Measurements from ENCODE around the gene GNAT1.
A peak's percentile ranks its signal among the peaks of the same experiment; 100 is the strongest.
"Not testable (repeated sequence)": the region's sequence is repeated elsewhere in the genome, so short reads cannot be mapped to it uniquely, and the experiment has no call there.

The GNAT1 gene

GRCh38 chr3:50237754-50238548 is 46.5 kb downstream of the GNAT1 start:
- H3K27ac ChIP-seq (ENCODE audit: low read depth in 2 of 2, low read length in 2 of 2): peak overlapping the region; percentile 78 to 91
- H3K9ac ChIP-seq (ENCODE audit: low read depth in 1 of 2, low read length in 2 of 2): peak overlapping the region; percentile 74 to 94
- no peaks in the 10 kb centered on the region for H3K27me3 ChIP-seq (ENCODE audit: control insufficient read depth in 2 of 2, insufficient read depth in 2 of 2, low read length in 2 of 2)
- peaks cover 57 to 59% of the 10 kb centered on the region in 2 donors for H3K4me1 ChIP-seq (ENCODE audit: control insufficient read depth in 2 of 2, insufficient read depth in 2 of 2, low read length in 2 of 2)
- H3K4me3 ChIP-seq (ENCODE audit: low read length in 2 of 2): peak overlapping the region; percentile 78 to 88
- H3K9me3 ChIP-seq (ENCODE audit: control insufficient read depth in 2 of 2, low read length in 2 of 2): no peaks in the 10 kb centered on the region
- peaks cover 0 to 3% of the 10 kb centered on the region in 2 donors for H3K36me3 ChIP-seq (ENCODE audit: control insufficient read depth in 2 of 2, insufficient read depth in 2 of 2, low read length in 2 of 2)

- Histone ChIP-seq H3K27ac (ENCODE audit: low read depth in 2 of 2, low read length in 2 of 2) (peak overlapping the region; percentile 78 to 91), H3K4me3 (ENCODE audit: low read length in 2 of 2) (peak overlapping the region; percentile 78 to 88), H3K4me1 (ENCODE audit: control insufficient read depth in 2 of 2, insufficient read depth in 2 of 2, low read length in 2 of 2) (peaks cover 63 to 65% of the 10 kb centered on the region in 2 donors), H3K9me3 (ENCODE audit: control insufficient read depth in 2 of 2, low read length in 2 of 2) (no peaks in the 10 kb centered on the region), H3K9ac (ENCODE audit: low read depth in 1 of 2, low read length in 2 of 2) (peak overlapping the region; percentile 25 to 56), H3K36me3 (ENCODE audit: control insufficient read depth in 2 of 2, insufficient read depth in 2 of 2, low read length in 2 of 2) (peaks cover 0 to 3% of the 10 kb centered on the region in 2 donors), H3K27me3 (ENCODE audit: control insufficient read depth in 2 of 2, insufficient read depth in 2 of 2, low read length in 2 of 2) (no peaks in the 10 kb centered on the region)
Observed at GRCh38 chr3:50238549-50239026, 47.2 kb downstream of the GNAT1 start.

GRCh38 chr3:50239649-50240048 is 48.2 kb downstream of the GNAT1 start:
- H3K9ac ChIP-seq (ENCODE audit: low read depth in 1 of 2, low read length in 2 of 2): no peak overlapping the region
- peaks cover 0 to 6% of the 10 kb centered on the region in 2 donors for H3K36me3 ChIP-seq (ENCODE audit: control insufficient read depth in 2 of 2, insufficient read depth in 2 of 2, low read length in 2 of 2)
- H3K27ac ChIP-seq (ENCODE audit: low read depth in 2 of 2, low read length in 2 of 2): peak overlapping the region in 1 of 2 donors; percentile 9
- peaks cover 65 to 71% of the 10 kb centered on the region in 2 donors for H3K4me1 ChIP-seq (ENCODE audit: control insufficient read depth in 2 of 2, insufficient read depth in 2 of 2, low read length in 2 of 2)
- no peak overlapping the region for H3K4me3 ChIP-seq (ENCODE audit: low read length in 2 of 2)
- no peaks in the 10 kb centered on the region for H3K27me3 ChIP-seq (ENCODE audit: control insufficient read depth in 2 of 2, insufficient read depth in 2 of 2, low read length in 2 of 2)
- H3K9me3 ChIP-seq (ENCODE audit: control insufficient read depth in 2 of 2, low read length in 2 of 2): no peaks in the 10 kb centered on the region

- H3K9me3 ChIP-seq (ENCODE audit: control insufficient read depth in 2 of 2, low read length in 2 of 2): no peaks in the 10 kb centered on the region
- no peaks in the 10 kb centered on the region for H3K27me3 ChIP-seq (ENCODE audit: control insufficient read depth in 2 of 2, insufficient read depth in 2 of 2, low read length in 2 of 2)
- peak overlapping the region in 1 of 2 donors; percentile 26 for H3K9ac ChIP-seq (ENCODE audit: low read depth in 1 of 2, low read length in 2 of 2)
- peaks cover 0 to 6% of the 10 kb centered on the region in 2 donors for H3K36me3 ChIP-seq (ENCODE audit: control insufficient read depth in 2 of 2, insufficient read depth in 2 of 2, low read length in 2 of 2)
- peaks cover 71 to 72% of the 10 kb centered on the region in 2 donors for H3K4me1 ChIP-seq (ENCODE audit: control insufficient read depth in 2 of 2, insufficient read depth in 2 of 2, low read length in 2 of 2)
- no peak overlapping the region for H3K4me3 ChIP-seq (ENCODE audit: low read length in 2 of 2)
- peak overlapping the region in 1 of 2 donors; percentile 79 for H3K27ac ChIP-seq (ENCODE audit: low read depth in 2 of 2, low read length in 2 of 2)
Observed at GRCh38 chr3:50241163-50241562, 49.8 kb downstream of the GNAT1 start.

- H3K36me3 ChIP-seq (ENCODE audit: control insufficient read depth in 2 of 2, insufficient read depth in 2 of 2, low read length in 2 of 2): peaks cover 0 to 6% of the 10 kb centered on the region in 2 donors
- H3K9ac ChIP-seq (ENCODE audit: low read depth in 1 of 2, low read length in 2 of 2): peak overlapping the region in 1 of 2 donors; percentile 26
Observed at GRCh38 chr3:50241713-50242380, 50.4 kb downstream of the GNAT1 start.

GRCh38 chr3:50242381-50242770 is 51.0 kb downstream of the GNAT1 start:
- Histone ChIP-seq H3K36me3 (ENCODE audit: control insufficient read depth in 2 of 2, insufficient read depth in 2 of 2, low read length in 2 of 2) (peaks cover 0 to 9% of the 10 kb centered on the region in 2 donors), H3K27ac (ENCODE audit: low read depth in 2 of 2, low read length in 2 of 2) (peak overlapping the region; percentile 63 to 79), H3K9me3 (ENCODE audit: control insufficient read depth in 2 of 2, low read length in 2 of 2) (no peaks in the 10 kb centered on the region), H3K4me1 (ENCODE audit: control insufficient read depth in 2 of 2, insufficient read depth in 2 of 2, low read length in 2 of 2) (peaks cover 72 to 76% of the 10 kb centered on the region in 2 donors), H3K27me3 (ENCODE audit: control insufficient read depth in 2 of 2, insufficient read depth in 2 of 2, low read length in 2 of 2) (no peaks in the 10 kb centered on the region), H3K9ac (ENCODE audit: low read depth in 1 of 2, low read length in 2 of 2) (peak overlapping the region in 1 of 2 donors; percentile 9), H3K4me3 (ENCODE audit: low read length in 2 of 2) (no peak overlapping the region)

More at GRCh38 chr3:50241713-50242380, 50.4 kb downstream of the GNAT1 start:
- Histone ChIP-seq H3K4me1 (ENCODE audit: control insufficient read depth in 2 of 2, insufficient read depth in 2 of 2, low read length in 2 of 2) (peaks cover 73 to 75% of the 10 kb centered on the region in 2 donors), H3K27ac (ENCODE audit: low read depth in 2 of 2, low read length in 2 of 2) (peak overlapping the region; percentile 63 to 79), H3K27me3 (ENCODE audit: control insufficient read depth in 2 of 2, insufficient read depth in 2 of 2, low read length in 2 of 2) (no peaks in the 10 kb centered on the region), H3K4me3 (ENCODE audit: low read length in 2 of 2) (no peak overlapping the region), H3K9me3 (ENCODE audit: control insufficient read depth in 2 of 2, low read length in 2 of 2) (no peaks in the 10 kb centered on the region)

GRCh38 chr3:50242851-50243542 is 51.6 kb downstream of the GNAT1 start:
- H3K36me3 ChIP-seq (ENCODE audit: control insufficient read depth in 2 of 2, insufficient read depth in 2 of 2, low read length in 2 of 2): peaks cover 0 to 11% of the 10 kb centered on the region in 2 donors
- no peaks in the 10 kb centered on the region for H3K27me3 ChIP-seq (ENCODE audit: control insufficient read depth in 2 of 2, insufficient read depth in 2 of 2, low read length in 2 of 2)
- H3K27ac ChIP-seq (ENCODE audit: low read depth in 2 of 2, low read length in 2 of 2): peak overlapping the region; percentile 63 to 79
- H3K9me3 ChIP-seq (ENCODE audit: control insufficient read depth in 2 of 2, low read length in 2 of 2): no peaks in the 10 kb centered on the region
- H3K4me1 ChIP-seq (ENCODE audit: control insufficient read depth in 2 of 2, insufficient read depth in 2 of 2, low read length in 2 of 2): peaks cover 71 to 75% of the 10 kb centered on the region in 2 donors
- H3K4me3 ChIP-seq (ENCODE audit: low read length in 2 of 2): peak overlapping the region in 1 of 2 donors; percentile 37
- H3K9ac ChIP-seq (ENCODE audit: low read depth in 1 of 2, low read length in 2 of 2): peak overlapping the region; percentile 22 to 61

GRCh38 chr3:50243543-50243895 is 52.1 kb downstream of the GNAT1 start:
- Histone ChIP-seq H3K27ac (ENCODE audit: low read depth in 2 of 2, low read length in 2 of 2) (peak overlapping the region; percentile 49 to 79), H3K4me3 (ENCODE audit: low read length in 2 of 2) (peak overlapping the region in 1 of 2 donors; percentile 37), H3K36me3 (ENCODE audit: control insufficient read depth in 2 of 2, insufficient read depth in 2 of 2, low read length in 2 of 2) (peaks cover 0 to 11% of the 10 kb centered on the region in 2 donors), H3K27me3 (ENCODE audit: control insufficient read depth in 2 of 2, insufficient read depth in 2 of 2, low read length in 2 of 2) (no peaks in the 10 kb centered on the region), H3K4me1 (ENCODE audit: control insufficient read depth in 2 of 2, insufficient read depth in 2 of 2, low read length in 2 of 2) (peaks cover 71 to 75% of the 10 kb centered on the region in 2 donors), H3K9ac (ENCODE audit: low read depth in 1 of 2, low read length in 2 of 2) (peak overlapping the region; percentile 22 to 61), H3K9me3 (ENCODE audit: control insufficient read depth in 2 of 2, low read length in 2 of 2) (no peaks in the 10 kb centered on the region)

GRCh38 chr3:50244813-50245212 is 53.4 kb downstream of the GNAT1 start:
- not testable (repeated sequence) for H3K36me3 ChIP-seq (ENCODE audit: control insufficient read depth in 2 of 2, insufficient read depth in 2 of 2, low read length in 2 of 2); H3K4me3 ChIP-seq (ENCODE audit: low read length in 2 of 2); H3K9ac ChIP-seq (ENCODE audit: low read depth in 1 of 2, low read length in 2 of 2)

More at GRCh38 chr3:50244813-50245212, 53.4 kb downstream of the GNAT1 start:
- H3K27me3 ChIP-seq (ENCODE audit: control insufficient read depth in 2 of 2, insufficient read depth in 2 of 2, low read length in 2 of 2); H3K9me3 ChIP-seq (ENCODE audit: control insufficient read depth in 2 of 2, low read length in 2 of 2): not testable (repeated sequence)
- H3K27ac ChIP-seq (ENCODE audit: low read depth in 2 of 2, low read length in 2 of 2): peak overlapping the region in 1 of 2 donors; percentile 48
- H3K4me1 ChIP-seq (ENCODE audit: control insufficient read depth in 2 of 2, insufficient read depth in 2 of 2, low read length in 2 of 2): peaks cover 65 to 72% of the 10 kb centered on the region in 2 donors

Data from mucosa of rectum (tissue), 2 donors.